Measurements from ENCODE around the gene UHRF1. TPM values are rescaled to one million over a fixed set of nuclear protein-coding genes. Genes with fewer than 3 reads are reported as not detected.

The UHRF1 gene
- total and polyA plus RNA-seq, 2 of the 4 experiments (the other 2 are of a cell fraction), result 47.4 to 57.4 TPM

GRCh38 chr19:4932711-4933110 lies 23.4 kb downstream of the UHRF1 start:
- H2BK120ac ChIP-seq (ENCODE audit: low read depth, low read length), result no peak overlapping the region
- no peak overlapping the region for H3K4ac ChIP-seq (ENCODE audit: low read depth, low read length)
- BruUV-seq (replicated peaks), result no TSS peak
- no peak for DNase-seq
- H2BK5ac ChIP-seq (ENCODE audit: low read depth, low read length, poor library complexity, severe bottlenecking), result no peak overlapping the region
- no peak overlapping the region for H3K56ac ChIP-seq (ENCODE audit: extremely low read depth, insufficient read depth, low read length)
- CTCF ChIA-PET, result no interaction called here
- in situ Hi-C loops (cut with MboI; ENCODE audit: low sequenced_read_pairs) (no loop called here), dilution Hi-C loops (cut with HindIII; ENCODE audit: low sequenced_read_pairs, unreplicated experiment) (no loop called here), intact Hi-C loops (cut with micrococcal nuclease) (no loop called here)
- H3K9ac ChIP-seq (ENCODE audit: low read depth, low read length), result no peak overlapping the region
- no peak overlapping the region for H3K4me3 ChIP-seq (ENCODE audit: insufficient read depth, low read depth, low read length)
- no peak overlapping the region for H2BK15ac ChIP-seq (ENCODE audit: low read depth, low read length)
- H4K91ac ChIP-seq (ENCODE audit: insufficient read depth, low read depth, low read length), result no peak overlapping the region
- H4K8ac ChIP-seq (ENCODE audit: low read depth in 2 of 2, low read length in 2 of 2), result no peak overlapping the region
- H3K9me3 ChIP-seq (ENCODE audit: control insufficient read depth, insufficient read depth, low read length), result no peaks in the 10 kb centered on the region
- no peak overlapping the region for H4K5ac ChIP-seq (ENCODE audit: low read depth, low read length)
- no peak overlapping the region for H2BK20ac ChIP-seq (ENCODE audit: low read depth, low read length)
- WGBS, 2 experiments (ENCODE audit: extremely low coverage in 2 of 2, insufficient read length in 1 of 2), result 98% methylated on average over 11 of the region's 32 CpGs; no CpG with 5 or more reads in 1 of the 2 experiments
- H3K27me3 ChIP-seq (ENCODE audit: control insufficient read depth, insufficient read depth, low read length), result no peaks in the 10 kb centered on the region
- H2AK9ac ChIP-seq (replicated peaks; ENCODE audit: low read depth, low read length, poor library complexity), result peak overlapping the region; percentile 16
- TF ChIP-seq BHLHE40 (IDR thresholded peaks at IDR 0.05; ENCODE audit: low read depth, low read length) (no peak), RAD21 (IDR thresholded peaks at IDR 0.05; ENCODE audit: low read length) (no peak), POLR2A (IDR thresholded peaks at IDR 0.05; ENCODE audit: low read depth, low read length) (no peak), CHD1 (IDR thresholded peaks at IDR 0.05; ENCODE audit: low read depth, low read length) (no peak), SMC3 (IDR thresholded peaks at IDR 0.05; ENCODE audit: low read depth, low read length) (no peak), MAZ (IDR thresholded peaks at IDR 0.05; ENCODE audit: borderline replicate concordance, low read depth, low read length) (no peak), CEBPB (IDR thresholded peaks at IDR 0.05; ENCODE audit: low read depth, low read length) (no peak), NFE2L2 (IDR thresholded peaks at IDR 0.05; ENCODE audit: low read depth, low read length) (no peak), MAFK (IDR thresholded peaks at IDR 0.05; ENCODE audit: low read depth, low read length) (no peak), FOS (IDR thresholded peaks at IDR 0.05; ENCODE audit: low read depth, low read length) (no peak), ELK1 (IDR thresholded peaks at IDR 0.05; ENCODE audit: borderline replicate concordance, low read depth, low read length) (no peak), RCOR1 (IDR thresholded peaks at IDR 0.05; ENCODE audit: insufficient replicate concordance, low read length) (no peak), RFX5 (IDR thresholded peaks at IDR 0.05; ENCODE audit: low read depth, low read length) (no peak), MXI1 (IDR thresholded peaks at IDR 0.05; ENCODE audit: borderline replicate concordance, low read depth, low read length) (no peak)
- TF ChIP-seq, protein P1, sequence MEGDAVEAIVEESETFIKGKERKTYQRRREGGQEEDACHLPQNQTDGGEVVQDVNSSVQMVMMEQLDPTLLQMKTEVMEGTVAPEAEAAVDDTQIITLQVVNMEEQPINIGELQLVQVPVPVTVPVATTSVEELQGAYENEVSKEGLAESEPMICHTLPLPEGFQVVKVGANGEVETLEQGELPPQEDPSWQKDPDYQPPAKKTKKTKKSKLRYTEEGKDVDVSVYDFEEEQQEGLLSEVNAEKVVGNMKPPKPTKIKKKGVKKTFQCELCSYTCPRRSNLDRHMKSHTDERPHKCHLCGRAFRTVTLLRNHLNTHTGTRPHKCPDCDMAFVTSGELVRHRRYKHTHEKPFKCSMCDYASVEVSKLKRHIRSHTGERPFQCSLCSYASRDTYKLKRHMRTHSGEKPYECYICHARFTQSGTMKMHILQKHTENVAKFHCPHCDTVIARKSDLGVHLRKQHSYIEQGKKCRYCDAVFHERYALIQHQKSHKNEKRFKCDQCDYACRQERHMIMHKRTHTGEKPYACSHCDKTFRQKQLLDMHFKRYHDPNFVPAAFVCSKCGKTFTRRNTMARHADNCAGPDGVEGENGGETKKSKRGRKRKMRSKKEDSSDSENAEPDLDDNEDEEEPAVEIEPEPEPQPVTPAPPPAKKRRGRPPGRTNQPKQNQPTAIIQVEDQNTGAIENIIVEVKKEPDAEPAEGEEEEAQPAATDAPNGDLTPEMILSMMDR (conservative IDR thresholded peaks at IDR 0.05; ENCODE audit: low read depth, low read length), result no peak
- TF ChIP-seq, protein P2, sequence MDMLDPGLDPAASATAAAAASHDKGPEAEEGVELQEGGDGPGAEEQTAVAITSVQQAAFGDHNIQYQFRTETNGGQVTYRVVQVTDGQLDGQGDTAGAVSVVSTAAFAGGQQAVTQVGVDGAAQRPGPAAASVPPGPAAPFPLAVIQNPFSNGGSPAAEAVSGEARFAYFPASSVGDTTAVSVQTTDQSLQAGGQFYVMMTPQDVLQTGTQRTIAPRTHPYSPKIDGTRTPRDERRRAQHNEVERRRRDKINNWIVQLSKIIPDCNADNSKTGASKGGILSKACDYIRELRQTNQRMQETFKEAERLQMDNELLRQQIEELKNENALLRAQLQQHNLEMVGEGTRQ (IDR thresholded peaks at IDR 0.05; ENCODE audit: low read depth, low read length), result no peak
- no peak overlapping the region for H3K23ac ChIP-seq (ENCODE audit: low read depth, low read length)
- no peak overlapping the region for H2AFZ ChIP-seq (replicated peaks; ENCODE audit: low read length, poor library complexity)
- H3K27ac ChIP-seq (ENCODE audit: insufficient read depth, low read length), result no peak overlapping the region
- no peak for ATAC-seq (ENCODE audit: low read depth)
- peaks cover 31% of the 10 kb centered on the region for H3K36me3 ChIP-seq (ENCODE audit: control insufficient read depth, insufficient read depth, low read length)
- POLR2A ChIA-PET (ENCODE audit: unreplicated experiment), result no interaction called here
- no peaks in the 10 kb centered on the region; the same call in 1 of the 2 replicates for H3K4me1 ChIP-seq (ENCODE audit: control insufficient read depth, insufficient read depth, low read length)
- H3K4me2 ChIP-seq (ENCODE audit: low read depth, low read length), result no peak overlapping the region
- peaks cover 6% of the 10 kb centered on the region; the same call in 1 of the 2 replicates for H3K9me1 ChIP-seq (ENCODE audit: insufficient read depth, low read length)
- H2AK5ac ChIP-seq (ENCODE audit: low read depth, low read length), result no peak overlapping the region
- peaks cover 26 to 81% of the 10 kb centered on the region in 2 experiments for H3K79me1 ChIP-seq (ENCODE audit: low read depth in 1 of 2, low read length in 2 of 2)
- peaks cover 39% of the 10 kb centered on the region for H4K20me1 ChIP-seq (ENCODE audit: insufficient read depth, low read length)
- H3K18ac ChIP-seq (ENCODE audit: low read depth, low read length), result no peak overlapping the region
- no peak overlapping the region for H3K14ac ChIP-seq (replicated peaks; ENCODE audit: low read depth, low read length)
